ENCODE results near the gene DGKI. TPM values are rescaled to one million over a fixed set of nuclear protein-coding genes. Genes with fewer than 3 reads are reported as not detected.

Gene DGKI
- total RNA-seq (not detected), polyA plus RNA-seq (not detected)

DNA sequence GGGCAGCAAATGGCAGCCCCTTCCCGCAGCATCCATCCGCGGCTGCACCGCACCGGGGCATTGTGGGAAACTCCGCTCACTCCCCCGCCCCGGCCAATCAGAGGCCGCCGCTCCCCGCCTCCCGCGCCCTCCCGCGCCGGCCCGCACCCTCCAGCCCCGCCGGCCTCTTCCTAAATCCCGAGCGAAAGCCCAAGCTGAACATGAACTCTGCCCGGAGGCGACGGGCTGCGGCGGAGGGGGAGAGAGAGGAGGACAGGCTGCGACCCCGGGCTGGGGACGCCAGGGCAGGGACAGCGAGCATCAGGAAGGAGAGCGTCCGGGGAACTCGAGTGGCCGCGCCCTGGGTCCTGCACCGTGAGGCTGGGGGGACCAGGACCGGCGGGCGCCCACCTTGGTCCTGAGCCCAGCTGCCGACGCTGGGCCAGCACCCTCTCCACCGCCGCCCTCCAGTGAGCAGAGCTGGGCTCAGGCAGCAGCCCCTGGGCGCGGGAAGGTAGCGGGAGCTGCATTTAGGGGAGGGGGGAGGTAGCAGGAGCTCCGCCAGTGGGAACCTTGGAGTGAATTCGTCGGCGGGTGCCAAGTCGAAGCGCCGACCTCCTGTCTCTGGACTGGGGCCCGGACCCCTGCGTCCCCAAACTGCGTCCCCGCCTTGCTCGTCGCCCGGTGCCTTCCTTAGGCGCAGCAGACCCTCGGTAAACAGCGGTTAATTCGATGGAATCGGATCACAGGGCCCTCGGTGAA is at the start of gene DGKI:
DGKI (minus strand) TSS at position 148 of the 741 bp plus-strand sequence.
- no peak within 1 kb of the TSS for H3K27ac ChIP-seq (ENCODE audit: insufficient read depth, low read length, poor library complexity, severe bottlenecking)
- H3K9me3 ChIP-seq (ENCODE audit: control insufficient read depth in 2 of 2, low read length in 2 of 2): no peaks in the 10 kb centered on the region
- ATAC-seq (ENCODE audit: low read depth in 2 of 2) (peak in 1 of 2 donors; percentile 9), DNase-seq (no peak)
- peaks cover 0 to 8% (median 2%) of the 10 kb centered on the region in 4 donors for H3K4me1 Mint-ChIP-seq
- H3K27me3 Mint-ChIP-seq: peaks cover 49% of the 10 kb centered on the region
- peaks cover 12% of the 10 kb centered on the region for H3K4me1 ChIP-seq (ENCODE audit: control insufficient read depth, insufficient read depth, low read length, poor library complexity, severe bottlenecking)
- H3K4me3 Mint-ChIP-seq: peak within 1 kb of the TSS; percentile 12 to 74 (median 63)
- H3K27ac Mint-ChIP-seq: no peak within 1 kb of the TSS
- no peaks in the 10 kb centered on the region for H3K36me3 Mint-ChIP-seq
- no peak within 1 kb of the TSS for H3K4me3 ChIP-seq (ENCODE audit: low read depth, low read length)
- no peaks in the 10 kb centered on the region for H3K36me3 ChIP-seq (ENCODE audit: control insufficient read depth, insufficient read depth, low read length)
- H3K27me3 ChIP-seq (ENCODE audit: control insufficient read depth, insufficient read depth, low read length): peaks cover 38% of the 10 kb centered on the region
- H3K9me3 Mint-ChIP-seq: peaks cover 0 to 2% (median 0%) of the 10 kb centered on the region in 7 donors

DNA sequence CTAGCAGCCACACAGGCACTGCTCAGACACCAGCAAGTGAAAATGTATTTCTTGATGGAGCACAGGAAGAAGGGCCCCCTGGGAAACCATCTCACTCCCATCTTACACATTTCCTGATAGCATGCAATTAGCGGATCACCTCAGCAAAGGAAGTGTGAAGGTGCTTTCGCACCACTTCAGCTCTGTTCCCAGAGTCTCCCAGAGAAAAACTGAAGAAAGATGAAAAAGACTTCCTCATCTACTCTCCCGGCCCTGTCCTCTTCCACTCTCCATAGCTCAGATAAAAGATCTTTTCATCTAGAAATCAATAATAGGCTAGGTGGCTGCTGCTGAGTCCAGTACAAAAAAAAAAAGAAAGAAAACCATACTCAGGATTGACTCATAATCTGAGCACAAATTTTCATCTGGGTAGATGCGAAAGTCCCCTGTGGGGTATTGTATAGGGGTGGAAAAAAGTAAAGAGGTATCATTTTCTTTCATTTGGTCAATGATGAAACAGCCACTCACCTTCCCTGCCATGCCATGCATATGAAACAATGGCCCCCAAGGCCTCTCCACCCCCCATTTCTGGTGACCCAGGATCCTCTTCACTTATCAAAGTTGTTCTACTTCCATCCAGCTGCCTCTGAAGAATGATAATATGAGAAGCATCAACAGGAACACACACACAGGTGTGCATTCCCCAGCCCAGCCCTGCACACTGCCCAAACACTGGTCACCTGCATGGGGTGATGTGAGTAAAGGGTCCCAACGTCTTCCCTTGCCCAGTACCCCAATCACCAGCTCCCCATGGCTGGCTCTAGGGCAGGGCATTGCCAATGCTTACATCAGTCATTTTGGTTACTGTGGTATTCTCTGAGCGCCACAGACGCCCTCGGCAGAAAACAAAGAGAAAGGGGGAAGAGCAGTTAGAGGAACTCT is 48.8 kb upstream of the DGKI start:
- H3K36me3 Mint-ChIP-seq: peaks cover 51% of the 10 kb centered on the region
- H3K36me3 ChIP-seq (ENCODE audit: control insufficient read depth, insufficient read depth, low read length): peaks cover 48% of the 10 kb centered on the region

GRCh38 chr7:137893143-137893742 is 46.5 kb upstream of the DGKI start:
- H3K36me3 ChIP-seq (ENCODE audit: control insufficient read depth, insufficient read depth, low read length): peaks cover 36% of the 10 kb centered on the region
- Mint-ChIP-seq H3K4me1 (peaks cover 0 to 6% (median under 1%) of the 10 kb centered on the region in 4 donors), H3K27ac (no peak overlapping the region), H3K4me3 (no peak overlapping the region), H3K9me3 (no peaks in the 10 kb centered on the region), H3K27me3 (no peaks in the 10 kb centered on the region), H3K36me3 (peaks cover 44% of the 10 kb centered on the region)
- H3K27me3 ChIP-seq (ENCODE audit: control insufficient read depth, insufficient read depth, low read length): no peaks in the 10 kb centered on the region
- no peak for ATAC-seq (ENCODE audit: low read depth in 2 of 2)
- H3K27ac ChIP-seq (ENCODE audit: insufficient read depth, low read length, poor library complexity, severe bottlenecking): no peak overlapping the region
- H3K4me1 ChIP-seq (ENCODE audit: control insufficient read depth, insufficient read depth, low read length, poor library complexity, severe bottlenecking): no peaks in the 10 kb centered on the region
- H3K9me3 ChIP-seq (ENCODE audit: control insufficient read depth in 2 of 2, low read length in 2 of 2): no peaks in the 10 kb centered on the region
- DNase-seq: no peak
- no peak overlapping the region for H3K4me3 ChIP-seq (ENCODE audit: low read depth, low read length)

More for the DNA sequence above, 48.8 kb upstream of the DGKI start:
- DNase-seq: no peak
- no peak overlapping the region for H3K4me3 ChIP-seq (ENCODE audit: low read depth, low read length)
- Mint-ChIP-seq H3K4me1 (peaks cover 0 to 13% (median 10%) of the 10 kb centered on the region in 4 donors), H3K27ac (peak overlapping the region in 1 of 3 donors; percentile 92), H3K27me3 (no peaks in the 10 kb centered on the region), H3K9me3 (no peaks in the 10 kb centered on the region), H3K4me3 (no peak overlapping the region)
- no peaks in the 10 kb centered on the region for H3K9me3 ChIP-seq (ENCODE audit: control insufficient read depth in 2 of 2, low read length in 2 of 2)
- H3K27ac ChIP-seq (ENCODE audit: insufficient read depth, low read length, poor library complexity, severe bottlenecking): no peak overlapping the region
- H3K4me1 ChIP-seq (ENCODE audit: control insufficient read depth, insufficient read depth, low read length, poor library complexity, severe bottlenecking): peaks cover 4% of the 10 kb centered on the region
- no peak for ATAC-seq (ENCODE audit: low read depth in 2 of 2)
- H3K27me3 ChIP-seq (ENCODE audit: control insufficient read depth, insufficient read depth, low read length): no peaks in the 10 kb centered on the region

GRCh38 chr7:137891016-137891655 is 44.4 kb upstream of the DGKI start:
- Histone ChIP-seq H3K36me3 (ENCODE audit: control insufficient read depth, insufficient read depth, low read length) (peaks cover 34% of the 10 kb centered on the region), H3K27me3 (ENCODE audit: control insufficient read depth, insufficient read depth, low read length) (no peaks in the 10 kb centered on the region), H3K9me3 (ENCODE audit: control insufficient read depth in 2 of 2, low read length in 2 of 2) (no peaks in the 10 kb centered on the region), H3K4me3 (ENCODE audit: low read depth, low read length) (no peak overlapping the region), H3K27ac (ENCODE audit: insufficient read depth, low read length, poor library complexity, severe bottlenecking) (no peak overlapping the region), H3K4me1 (ENCODE audit: control insufficient read depth, insufficient read depth, low read length, poor library complexity, severe bottlenecking) (no peaks in the 10 kb centered on the region)
- Mint-ChIP-seq H3K9me3 (no peaks in the 10 kb centered on the region), H3K27me3 (no peaks in the 10 kb centered on the region), H3K4me3 (no peak overlapping the region), H3K4me1 (peaks cover 0 to 6% (median 0%) of the 10 kb centered on the region in 4 donors), H3K27ac (no peak overlapping the region), H3K36me3 (peaks cover 34% of the 10 kb centered on the region)
- DNase-seq (no peak), ATAC-seq (ENCODE audit: low read depth in 2 of 2) (no peak)

GRCh38 chr7:137890449-137890921 is 43.7 kb upstream of the DGKI start:
- peak overlapping the region in 1 of 3 donors; percentile 44 for H3K27ac Mint-ChIP-seq
- Histone ChIP-seq H3K9me3 (ENCODE audit: control insufficient read depth in 2 of 2, low read length in 2 of 2) (no peaks in the 10 kb centered on the region), H3K4me3 (ENCODE audit: low read depth, low read length) (no peak overlapping the region), H3K4me1 (ENCODE audit: control insufficient read depth, insufficient read depth, low read length, poor library complexity, severe bottlenecking) (no peaks in the 10 kb centered on the region), H3K27ac (ENCODE audit: insufficient read depth, low read length, poor library complexity, severe bottlenecking) (no peak overlapping the region), H3K36me3 (ENCODE audit: control insufficient read depth, insufficient read depth, low read length) (peaks cover 31% of the 10 kb centered on the region), H3K27me3 (ENCODE audit: control insufficient read depth, insufficient read depth, low read length) (no peaks in the 10 kb centered on the region)
- no peak for DNase-seq
- no peak overlapping the region for H3K4me3 Mint-ChIP-seq
- no peaks in the 10 kb centered on the region for H3K27me3 Mint-ChIP-seq
- H3K36me3 Mint-ChIP-seq: peaks cover 33% of the 10 kb centered on the region
- no peak for ATAC-seq (ENCODE audit: low read depth in 2 of 2)
- no peaks in the 10 kb centered on the region for H3K9me3 Mint-ChIP-seq
- peaks cover 0 to 4% (median 0%) of the 10 kb centered on the region in 4 donors for H3K4me1 Mint-ChIP-seq

DNA sequence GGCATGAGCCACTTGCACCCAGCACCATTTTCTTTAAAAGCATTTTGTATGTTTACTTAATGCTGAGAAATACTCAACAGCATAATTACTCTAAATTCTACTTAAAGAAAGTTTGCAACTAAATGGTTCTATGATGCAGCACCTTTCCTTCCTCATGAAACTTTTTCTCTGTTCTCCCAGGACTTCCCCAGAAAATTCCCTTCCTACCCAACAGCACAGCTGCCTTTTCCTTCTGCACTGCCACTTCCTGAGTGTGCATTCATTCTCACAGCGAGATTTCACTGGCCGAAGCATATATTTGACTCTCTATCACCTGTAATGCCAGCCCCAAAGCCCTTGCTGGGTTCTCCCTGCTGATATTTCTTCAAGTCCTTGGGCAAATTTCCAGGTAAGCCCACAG is 41.5 kb upstream of the DGKI start:
- Mint-ChIP-seq H3K9me3 (no peaks in the 10 kb centered on the region), H3K27me3 (no peaks in the 10 kb centered on the region), H3K27ac (peak overlapping the region in 1 of 3 donors; percentile 85), H3K4me1 (peaks cover 0 to 3% (median 0%) of the 10 kb centered on the region in 4 donors), H3K36me3 (peaks cover 24% of the 10 kb centered on the region), H3K4me3 (no peak overlapping the region)
- Histone ChIP-seq H3K36me3 (ENCODE audit: control insufficient read depth, insufficient read depth, low read length) (peaks cover 38% of the 10 kb centered on the region), H3K27me3 (ENCODE audit: control insufficient read depth, insufficient read depth, low read length) (no peaks in the 10 kb centered on the region), H3K4me1 (ENCODE audit: control insufficient read depth, insufficient read depth, low read length, poor library complexity, severe bottlenecking) (no peaks in the 10 kb centered on the region), H3K4me3 (ENCODE audit: low read depth, low read length) (no peak overlapping the region), H3K27ac (ENCODE audit: insufficient read depth, low read length, poor library complexity, severe bottlenecking) (no peak overlapping the region), H3K9me3 (ENCODE audit: control insufficient read depth in 2 of 2, low read length in 2 of 2) (no peaks in the 10 kb centered on the region)
- no peak for DNase-seq
- ATAC-seq (ENCODE audit: low read depth in 2 of 2): no peak

- Mint-ChIP-seq H3K27ac (peak overlapping the region in 2 of 3 donors; percentile 12 to 55), H3K27me3 (no peaks in the 10 kb centered on the region), H3K9me3 (no peaks in the 10 kb centered on the region), H3K4me1 (peaks cover 0 to 3% (median 0%) of the 10 kb centered on the region in 4 donors), H3K36me3 (peaks cover 37% of the 10 kb centered on the region), H3K4me3 (no peak overlapping the region)
- Histone ChIP-seq H3K4me1 (ENCODE audit: control insufficient read depth, insufficient read depth, low read length, poor library complexity, severe bottlenecking) (no peaks in the 10 kb centered on the region), H3K27me3 (ENCODE audit: control insufficient read depth, insufficient read depth, low read length) (no peaks in the 10 kb centered on the region), H3K4me3 (ENCODE audit: low read depth, low read length) (no peak overlapping the region), H3K36me3 (ENCODE audit: control insufficient read depth, insufficient read depth, low read length) (peaks cover 45% of the 10 kb centered on the region), H3K27ac (ENCODE audit: insufficient read depth, low read length, poor library complexity, severe bottlenecking) (no peak overlapping the region), H3K9me3 (ENCODE audit: control insufficient read depth in 2 of 2, low read length in 2 of 2) (no peaks in the 10 kb centered on the region)
- ATAC-seq (ENCODE audit: low read depth in 2 of 2) (no peak), DNase-seq (no peak)
Observed at GRCh38 chr7:137886746-137887145, 40.0 kb upstream of the DGKI start.

Data from CD4-positive, CD25-positive, alpha-beta regulatory T cell (primary cell).